Smooth muscle cell (in vitro differentiated cells): Measurements from ENCODE around the gene CDH2. TPM values are rescaled to one million over a fixed set of nuclear protein-coding genes. Genes with fewer than 3 reads are reported as not detected.

Experiments used
- DNase-seq: peaks from one replicate; lab custom pipeline; 2025; ENCODE audit not compliant: unreplicated experiment; lab: John Stamatoyannopoulos, UW
- H2AFZ ChIP-seq: fragments of 200-600 bp; sonication (generic); 2 replicates; pipeline ENCODE4 v1.6.0; 2016; ENCODE audit warnings: antibody characterized with exemption, low read depth, mild to moderate bottlenecking
- H3F3A ChIP-seq: fragments of 200-600 bp; sonication (generic); 2 replicates; pipeline ENCODE4 v1.6.0; 2017; ENCODE audit warnings: antibody characterized with exemption, low read depth
- H3K27ac ChIP-seq: fragments of 200-600 bp; sonication (generic); 2 replicates; pipeline ENCODE4 v1.5.1; 2016; ENCODE audit warnings: low read depth, mild to moderate bottlenecking
- H3K27me3 ChIP-seq: fragments of 200-600 bp; sonication (generic); 2 replicates; pipeline ENCODE4 v1.6.1; 2016; ENCODE audit warnings: low read depth, mild to moderate bottlenecking
- H3K36me3 ChIP-seq: fragments of 200-600 bp; sonication (generic); 2 replicates; pipeline ENCODE4 v1.5.1; 2016; ENCODE audit warnings: low read depth
- H3K4me1 ChIP-seq: fragments of 200-600 bp; sonication (generic); 2 replicates; pipeline ENCODE4 v1.5.1; 2016; ENCODE audit warnings: low read depth
- H3K4me2 ChIP-seq: fragments of 200-600 bp; sonication (generic); 2 replicates; pipeline ENCODE4 v1.6.0; 2016; ENCODE audit warnings: mild to moderate bottlenecking
- H3K4me3 ChIP-seq: fragments of 200-600 bp; sonication (generic); 2 replicates; pipeline ENCODE4 v1.5.1; 2016; ENCODE audit warnings: mild to moderate bottlenecking
- H3K79me2 ChIP-seq: fragments of 200-600 bp; sonication (generic); 2 replicates; pipeline ENCODE4 v1.6.0; 2016; ENCODE audit warnings: low read depth, mild to moderate bottlenecking
- H3K9ac ChIP-seq: fragments of 200-600 bp; sonication (generic); 2 replicates; pipeline ENCODE4 v1.6.0; 2016; ENCODE audit warnings: low read depth
- H3K9me3 ChIP-seq: fragments of 200-600 bp; sonication (generic); replicated peaks from 2 replicates; pipeline ENCODE4 v1.5.1; 2016; ENCODE audit warnings: low read depth
- H4K20me1 ChIP-seq: fragments of 200-600 bp; sonication (generic); 2 replicates; pipeline ENCODE4 v1.6.0; 2016; ENCODE audit warnings: low read depth
- CTCF ChIP-seq: fragments of 200-600 bp; sonication (generic); IDR thresholded peaks from 2 replicates; pipeline ENCODE4 v1.5.1; 2017; ENCODE audit warnings: borderline replicate concordance, mild to moderate bottlenecking, antibody characterized with exemption; ENCODE audit not compliant: insufficient read depth, poor library complexity, severe bottlenecking
- WGBS: methylation state at CpG from one replicate; pipeline ENCODE4 v1.1.7; 2016; ENCODE audit warnings: low lambda C conversion rate; 5-methylcytosine and 5-hydroxymethylcytosine counted together
- polyA plus RNA-seq: library from polyadenylated mRNA; unstranded; fragments of >200 nt; fragmentation: Nextera tagmentation; extraction: Ambion mirVana; gene quantifications from 2 replicates; pipeline ENCODE4 v1.2.1, GENCODE V29; 2016
- total RNA-seq: library from RNA; depleted of rRNA; stranded (reverse); fragments of >200 nt; gene quantifications from 2 replicates; pipeline ENCODE4 v1.2.3, GENCODE V29; 2014

Gene CDH2
- total and polyA plus RNA-seq, 2 experiments from 2014 or later, result 132 to 251 TPM

- Histone ChIP-seq H3K36me3 (no peaks in the 10 kb centered on the region), H2AFZ (no peak overlapping the region), H3K9me3 (no peaks in the 10 kb centered on the region), H3K4me2 (no peak overlapping the region), H3K4me1 (peaks cover 66% of the 10 kb centered on the region), H3K27me3 (no peaks in the 10 kb centered on the region), H3K4me3 (no peak overlapping the region), H3K9ac (no peak overlapping the region), H4K20me1 (no peaks in the 10 kb centered on the region), H3K79me2 (peaks cover 63% of the 10 kb centered on the region), H3F3A (peaks cover 12% of the 10 kb centered on the region), H3K27ac (peak overlapping the region; percentile 44)
- TF ChIP-seq CTCF, result no peak
- WGBS, result 86% methylated on average over 4 of the region's 4 CpGs
- DNase-seq, result no peak
Observed at GRCh38 chr18:28044036-28044435, 132.9 kb downstream of the CDH2 start.

GRCh38 chr18:28043631-28044030 lies 133.3 kb downstream of the CDH2 start:
- Histone ChIP-seq H3K4me3 (no peak overlapping the region), H3K27ac (peak overlapping the region; percentile 55), H3K9me3 (no peaks in the 10 kb centered on the region), H3K4me2 (no peak overlapping the region), H3K9ac (no peak overlapping the region), H3K4me1 (peaks cover 69% of the 10 kb centered on the region), H3K27me3 (no peaks in the 10 kb centered on the region), H4K20me1 (no peaks in the 10 kb centered on the region), H3K79me2 (peaks cover 63% of the 10 kb centered on the region), H2AFZ (no peak overlapping the region), H3F3A (peaks cover 12% of the 10 kb centered on the region), H3K36me3 (no peaks in the 10 kb centered on the region)
- 82% methylated on average over 3 of the region's 3 CpGs for WGBS
- no peak for TF ChIP-seq CTCF
- no peak for DNase-seq

GRCh38 chr18:28041366-28041765 lies 135.6 kb downstream of the CDH2 start:
- H3K79me2 ChIP-seq, result peaks cover 64% of the 10 kb centered on the region

More at GRCh38 chr18:28041366-28041765, 135.6 kb downstream of the CDH2 start:
- peaks cover 74% of the 10 kb centered on the region for H3K4me1 ChIP-seq
- H3K4me3 ChIP-seq, result peak overlapping the region; percentile 26
- no peak for TF ChIP-seq CTCF
- no peaks in the 10 kb centered on the region for H3K9me3 ChIP-seq
- no peaks in the 10 kb centered on the region for H4K20me1 ChIP-seq
- no peak for DNase-seq
- H3F3A ChIP-seq, result peaks cover 12% of the 10 kb centered on the region
- H3K4me2 ChIP-seq, result peak overlapping the region; percentile 83
- no peak overlapping the region for H2AFZ ChIP-seq
- H3K36me3 ChIP-seq, result no peaks in the 10 kb centered on the region
- 9% methylated on average over 5 of the region's 5 CpGs for WGBS
- peak overlapping the region; percentile 100 for H3K27ac ChIP-seq
- H3K27me3 ChIP-seq, result no peaks in the 10 kb centered on the region
- peak overlapping the region; percentile 98 for H3K9ac ChIP-seq
